Activated CD8-positive, alpha-beta memory T cell treated with anti-CD3 and anti-CD28 coated beads for 1 hour (primary cell): ENCODE results near the gene CLCN7.

Experiments used
- DNase-seq, 2 donors: peaks; one replicate each; pipeline ENCODE4 v3.0.0-alpha.2; 2020; ENCODE audit warnings: low read depth in 1 of 2; ENCODE audit errors: extremely low read depth in 1 of 2

The CLCN7 gene

GRCh38 chr16:1474796-1475551, at the start of gene CLCN7:
CLCN7 (minus strand) TSS chr16:1475028; CDS start chr16:1474974, 54 bp downstream.
- DNase-seq: peak; percentile 44 to 81

- DNase-seq: no peak
Observed at GRCh38 chr16:1524366-1524765, 49.5 kb upstream of the CLCN7 start.

- DNase-seq: no peak
Observed at GRCh38 chr16:1523581-1524245, 48.9 kb upstream of the CLCN7 start.

- DNase-seq: no peak
Observed at GRCh38 chr16:1520461-1520860, 45.6 kb upstream of the CLCN7 start.

- no peak for DNase-seq
Observed at GRCh38 chr16:1519831-1520230, 45.0 kb upstream of the CLCN7 start.

GRCh38 chr16:1518626-1519135, 43.9 kb upstream of the CLCN7 start:
- DNase-seq: no peak

- no peak for DNase-seq
Observed at GRCh38 chr16:1514507-1514906, 39.7 kb upstream of the CLCN7 start.

GRCh38 chr16:1512774-1513173, 37.9 kb upstream of the CLCN7 start:
- DNase-seq: no peak

GRCh38 chr16:1511662-1512569, 37.1 kb upstream of the CLCN7 start:
- no peak for DNase-seq

- no peak for DNase-seq
Observed at GRCh38 chr16:1510941-1511351, 36.1 kb upstream of the CLCN7 start.

GRCh38 chr16:1510272-1510671, 35.4 kb upstream of the CLCN7 start:
- no peak for DNase-seq

GRCh38 chr16:1509307-1510221, 34.7 kb upstream of the CLCN7 start:
- no peak for DNase-seq

- DNase-seq: no peak
Observed at GRCh38 chr16:1508494-1509187, 33.8 kb upstream of the CLCN7 start.

- no peak for DNase-seq
Observed at GRCh38 chr16:1506494-1507213, 31.8 kb upstream of the CLCN7 start.

- no peak for DNase-seq
Observed at GRCh38 chr16:1505912-1506311, 31.1 kb upstream of the CLCN7 start.

GRCh38 chr16:1505073-1505844, 30.4 kb upstream of the CLCN7 start:
- DNase-seq: no peak

- no peak for DNase-seq
Observed at GRCh38 chr16:1503110-1503955, 28.5 kb upstream of the CLCN7 start.
